Prostate gland (tissue), 2 donors: ENCODE results near the gene TMEM134. TPM values are rescaled to one million over a fixed set of nuclear protein-coding genes. Genes with fewer than 3 reads are reported as not detected.
A peak's percentile ranks its signal among the peaks of the same experiment; 100 is the strongest.

Source experiments
- DNase-seq: peaks from one replicate; pipeline ENCODE4 v3.0.0-alpha.2; 2019; ENCODE audit warnings: low spot score
- H3K27ac ChIP-seq, 2 donors: fragments of 200-600 bp; sonication (generic); 2 replicates each; pipeline ENCODE4 v1.5.1; 2017 to 2019
- H3K27me3 ChIP-seq: fragments of 200-600 bp; sonication (generic); replicated peaks from 2 replicates; pipeline ENCODE4 v1.5.1; 2019; ENCODE audit not compliant: insufficient read depth
- H3K36me3 ChIP-seq, 2 donors: fragments of 200-600 bp; sonication (generic); 1 replicate in 1 of 2; 2 replicates in 1 of 2; pipeline versions ENCODE4 v1.5.1 to v1.8.1; 2017 to 2019
- H3K4me1 ChIP-seq: fragments of 200-600 bp; sonication (generic); replicated peaks from 2 replicates; pipeline ENCODE4 v1.5.1; 2019
- H3K4me3 ChIP-seq, 2 donors: fragments of 200-600 bp; sonication (generic); 2 replicates each; pipeline ENCODE4 v1.5.1; 2017 to 2019
- H3K9me3 ChIP-seq: fragments of 200-600 bp; sonication (generic); 2 replicates; pipeline ENCODE4 v1.5.1; 2017
- POLR2A ChIP-seq: fragments of 450-650 bp; IDR thresholded peaks from one replicate; pipeline ENCODE4 v1.6.1; 2016; ENCODE audit warnings: antibody characterized with exemption, mild to moderate bottlenecking
- POLR2AphosphoS5 ChIP-seq: sonication (generic); formaldehyde crosslinking; IDR thresholded peaks from one replicate; pipeline ENCODE4 v1.6.1; 2017; ENCODE audit warnings: antibody characterized with exemption
- WGBS: methylation state at CpG from one replicate; pipeline ENCODE4 v1.1.5; 2018; 5-methylcytosine and 5-hydroxymethylcytosine counted together
- intact Hi-C: fragments of 100-400 bp; cut with DNase I; formaldehyde crosslinking; loops from one replicate; pipeline ENCODE4 v1.14.2; 2022
- total RNA-seq, 2 donors: library from RNA; depleted of rRNA; stranded (reverse); fragments of >200 nt; gene quantifications; one replicate each; pipeline ENCODE4 v1.1.0, GENCODE V29; 2016
- TF ChIP-seq, protein P1 (sequence below), 4 experiments: fragments of 200-600 bp in 2 of 4; fragments of 450-650 bp in 2 of 4; sonication (generic) in 2 of 4; IDR thresholded peaks; 1 replicate in 3 of 4; 2 replicates in 1 of 4; pipeline ENCODE4 v1.5.1; 2016 to 2019; ENCODE audit warnings: antibody characterized with exemption in 4 of 4, mild to moderate bottlenecking in 2 of 4, moderate library complexity in 2 of 4

The TMEM134 gene
- total RNA-seq, 2 donors from 2014 or later, result 106 to 402 TPM

DNA sequence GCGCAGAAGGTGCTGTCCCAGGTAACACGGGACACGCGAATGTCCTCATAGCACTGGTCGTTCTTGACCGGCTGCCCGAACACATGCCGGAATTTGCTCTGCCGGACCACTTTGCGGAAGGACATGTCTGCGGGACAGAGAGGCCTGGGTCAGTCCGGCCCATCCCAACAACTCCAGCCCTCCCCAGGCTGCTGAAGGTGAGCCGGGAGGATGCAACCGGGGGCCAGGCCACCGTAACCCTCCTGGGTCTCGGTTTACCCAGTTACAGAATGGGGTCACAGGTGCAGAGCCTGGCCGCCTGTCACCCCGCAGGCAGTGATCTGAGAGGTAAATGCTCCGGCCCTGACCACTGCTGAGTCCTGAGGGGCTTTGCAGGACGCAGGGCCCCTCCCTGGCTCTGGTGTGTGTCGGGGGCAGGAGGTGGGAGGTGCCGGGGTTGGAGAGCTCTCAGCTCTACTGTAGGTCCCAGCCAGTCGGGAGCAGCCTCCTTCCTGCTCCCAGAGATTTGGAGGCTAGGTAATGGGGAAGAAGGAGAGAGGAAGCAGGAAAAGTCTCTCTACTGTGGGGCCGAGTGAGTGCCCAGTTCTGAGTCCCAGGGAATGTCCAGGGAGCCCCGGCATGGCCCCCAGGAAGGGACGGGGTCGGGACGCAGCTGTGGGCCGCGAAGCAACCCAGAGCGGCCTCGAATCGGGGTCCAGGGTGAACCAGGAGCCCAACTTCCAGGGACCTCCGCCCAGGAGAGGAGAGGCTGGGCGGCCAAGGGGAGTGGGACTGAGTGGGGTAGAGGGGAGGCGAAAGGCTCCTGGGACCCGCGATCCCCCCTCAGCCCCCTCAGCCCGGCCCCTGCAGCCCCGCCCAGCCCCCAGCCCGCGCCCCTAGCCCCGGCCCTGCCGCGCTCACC is 26.3 kb downstream of the TMEM134 start:
- no peaks in the 10 kb centered on the region for H3K9me3 ChIP-seq
- no peak for DNase-seq
- TF ChIP-seq POLR2A, result no peak
- TF ChIP-seq, protein P1, sequence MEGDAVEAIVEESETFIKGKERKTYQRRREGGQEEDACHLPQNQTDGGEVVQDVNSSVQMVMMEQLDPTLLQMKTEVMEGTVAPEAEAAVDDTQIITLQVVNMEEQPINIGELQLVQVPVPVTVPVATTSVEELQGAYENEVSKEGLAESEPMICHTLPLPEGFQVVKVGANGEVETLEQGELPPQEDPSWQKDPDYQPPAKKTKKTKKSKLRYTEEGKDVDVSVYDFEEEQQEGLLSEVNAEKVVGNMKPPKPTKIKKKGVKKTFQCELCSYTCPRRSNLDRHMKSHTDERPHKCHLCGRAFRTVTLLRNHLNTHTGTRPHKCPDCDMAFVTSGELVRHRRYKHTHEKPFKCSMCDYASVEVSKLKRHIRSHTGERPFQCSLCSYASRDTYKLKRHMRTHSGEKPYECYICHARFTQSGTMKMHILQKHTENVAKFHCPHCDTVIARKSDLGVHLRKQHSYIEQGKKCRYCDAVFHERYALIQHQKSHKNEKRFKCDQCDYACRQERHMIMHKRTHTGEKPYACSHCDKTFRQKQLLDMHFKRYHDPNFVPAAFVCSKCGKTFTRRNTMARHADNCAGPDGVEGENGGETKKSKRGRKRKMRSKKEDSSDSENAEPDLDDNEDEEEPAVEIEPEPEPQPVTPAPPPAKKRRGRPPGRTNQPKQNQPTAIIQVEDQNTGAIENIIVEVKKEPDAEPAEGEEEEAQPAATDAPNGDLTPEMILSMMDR (IDR thresholded peaks at IDR 0.05), result no peak
- TF ChIP-seq POLR2AphosphoS5, result no peak
- intact Hi-C loops, result no loop called here
- peak overlapping the region; percentile 86 to 89 for H3K4me3 ChIP-seq
- WGBS, result 33% methylated on average over 39 of the region's 45 CpGs
- H3K27ac ChIP-seq, result peak overlapping the region; percentile 98
- peaks cover 16% of the 10 kb centered on the region for H3K4me1 ChIP-seq
- peaks cover 0 to 10% of the 10 kb centered on the region in 2 donors for H3K36me3 ChIP-seq
- H3K27me3 ChIP-seq, result no peaks in the 10 kb centered on the region

DNA sequence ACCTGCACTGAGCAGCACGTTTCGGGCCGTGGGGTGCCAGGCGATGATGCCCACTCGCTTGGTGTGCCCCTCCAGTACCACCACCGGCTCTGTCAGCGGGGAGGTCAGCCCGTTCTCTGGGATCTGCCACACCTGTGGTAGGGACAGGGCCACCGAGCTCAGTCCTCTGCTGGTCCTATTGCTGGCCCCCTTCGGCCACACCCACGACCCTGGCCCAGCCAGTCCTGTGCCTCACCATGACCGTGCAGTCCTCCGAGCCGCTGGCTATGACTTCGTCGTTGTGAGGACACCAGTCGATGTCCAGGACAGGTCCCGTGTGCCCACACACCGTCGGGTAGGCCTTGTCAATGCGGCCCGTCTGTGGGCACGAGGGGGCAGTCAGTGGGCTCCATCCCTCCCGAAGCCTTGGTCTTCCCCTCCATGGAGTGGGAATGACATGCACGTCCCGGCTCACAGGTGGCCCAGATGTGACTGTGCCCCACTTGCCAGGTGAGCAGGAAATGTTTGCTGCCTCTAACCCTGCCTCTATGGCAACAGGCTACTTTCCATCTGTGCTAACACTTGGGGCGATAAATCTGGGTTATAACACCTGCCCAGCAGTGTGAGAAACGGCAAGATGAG is 27.2 kb downstream of the TMEM134 start:
- TF ChIP-seq POLR2A (no peak), POLR2AphosphoS5 (no peak)
- TF ChIP-seq, protein P1 (IDR thresholded peaks at IDR 0.05), result no peak
- intact Hi-C loops, result no loop called here
- WGBS, result 83% methylated on average over 25 of the region's 28 CpGs
- Histone ChIP-seq H3K36me3 (peaks cover 0 to 10% of the 10 kb centered on the region in 2 donors), H3K27ac (peak overlapping the region; percentile 98), H3K27me3 (no peaks in the 10 kb centered on the region), H3K9me3 (no peaks in the 10 kb centered on the region), H3K4me3 (peak overlapping the region in 1 of 2 donors; percentile 86), H3K4me1 (peaks cover 16% of the 10 kb centered on the region)
- DNase-seq, result no peak

DNA sequence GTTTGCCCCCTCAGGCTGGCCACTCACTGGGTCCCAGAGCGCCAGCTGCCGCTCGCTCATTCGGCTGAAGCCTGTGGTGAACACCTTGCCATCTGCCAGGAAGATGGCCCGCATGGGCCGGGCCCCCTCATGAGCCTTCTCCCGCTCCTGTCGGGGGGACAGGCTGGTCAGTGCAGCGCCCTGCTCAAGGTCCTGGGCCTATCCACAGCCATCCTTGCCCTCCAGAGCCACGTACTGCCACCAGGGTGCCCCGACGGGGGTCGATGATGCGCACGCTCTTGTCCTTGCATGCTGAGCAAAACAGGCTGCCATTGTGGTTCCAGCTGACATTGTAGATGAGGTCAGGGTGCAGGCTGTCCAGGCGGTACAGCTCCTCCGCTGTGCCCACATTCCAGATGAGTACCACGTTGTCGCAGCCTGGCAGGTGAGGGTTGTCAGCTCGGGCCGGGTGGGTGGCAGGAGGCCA is 27.9 kb downstream of the TMEM134 start:
- H3K36me3 ChIP-seq, result peaks cover 0 to 10% of the 10 kb centered on the region in 2 donors
- no peak for DNase-seq
- H3K4me1 ChIP-seq, result peaks cover 16% of the 10 kb centered on the region
- intact Hi-C loops, result no loop called here
- no peaks in the 10 kb centered on the region for H3K9me3 ChIP-seq
- no peak overlapping the region for H3K27ac ChIP-seq
- 84% methylated on average over 21 of the region's 21 CpGs for WGBS
- no peaks in the 10 kb centered on the region for H3K27me3 ChIP-seq
- no peak overlapping the region for H3K4me3 ChIP-seq
- TF ChIP-seq POLR2AphosphoS5 (no peak), POLR2A (no peak)
- TF ChIP-seq, protein P1 (IDR thresholded peaks at IDR 0.05), result no peak

DNA sequence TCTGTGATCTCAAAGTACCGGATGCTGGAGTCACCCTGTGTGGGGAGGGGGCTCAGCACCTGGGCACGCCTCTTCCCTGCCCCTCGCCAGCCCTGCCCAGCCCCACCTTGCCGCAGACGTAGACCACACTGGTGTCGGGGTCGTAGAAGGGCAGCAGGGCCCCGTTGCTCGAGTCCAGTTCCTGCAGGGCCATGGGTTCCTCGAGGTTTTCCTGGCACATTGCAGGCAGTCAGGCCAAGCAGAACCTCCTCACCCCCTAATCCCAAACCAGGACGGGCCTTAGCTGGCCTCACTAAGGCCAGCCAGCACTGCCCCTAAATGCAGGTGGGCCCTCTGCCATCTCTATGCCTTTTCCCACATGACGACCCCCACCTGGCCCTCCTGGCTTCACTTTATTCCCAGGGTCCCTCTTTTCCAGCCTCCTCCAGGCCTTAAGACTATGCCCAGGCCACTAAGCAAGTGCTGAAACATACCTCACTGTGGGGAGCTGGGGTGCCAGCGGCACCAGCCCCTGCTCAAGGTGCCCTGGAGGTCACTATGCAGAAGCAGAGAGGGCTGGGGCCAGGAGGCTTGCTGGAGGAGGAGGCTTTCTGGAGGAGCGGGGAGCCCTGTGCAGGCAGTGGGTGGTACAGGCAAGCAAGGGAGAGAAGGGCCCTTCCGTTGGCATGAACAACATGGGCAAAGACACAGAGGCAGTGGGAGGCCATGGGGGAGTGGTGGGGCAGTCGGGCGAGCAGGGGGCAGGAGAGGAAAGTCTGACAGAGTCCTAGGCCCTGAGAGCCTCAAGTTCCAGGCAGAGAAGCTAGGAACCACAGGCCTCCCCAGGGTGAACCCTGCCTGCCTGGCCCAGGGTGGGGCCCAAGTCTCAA is 28.6 kb downstream of the TMEM134 start:
- no peak overlapping the region for H3K4me3 ChIP-seq
- H3K36me3 ChIP-seq, result peaks cover 6 to 10% of the 10 kb centered on the region in 2 donors
- intact Hi-C loops, result no loop called here
- H3K9me3 ChIP-seq, result no peaks in the 10 kb centered on the region
- peaks cover 16% of the 10 kb centered on the region for H3K4me1 ChIP-seq
- H3K27me3 ChIP-seq, result no peaks in the 10 kb centered on the region
- WGBS, result 70% methylated on average over 17 of the region's 17 CpGs
- no peak overlapping the region for H3K27ac ChIP-seq
- TF ChIP-seq, protein P1 (IDR thresholded peaks at IDR 0.05), result no peak
- TF ChIP-seq POLR2AphosphoS5 (no peak), POLR2A (no peak)
- DNase-seq, result no peak
